CD4-positive, CD25-positive, alpha-beta regulatory T cell (primary cell): ENCODE measurements around the gene IGSF9. TPM values are rescaled to one million over a fixed set of nuclear protein-coding genes. Genes with fewer than 3 reads are reported as not detected.

Experiments
- ATAC-seq, 2 donors: fragments of 150-1000 bp; cut with Tn5 transposase; one replicate each; pipeline ENCODE4 v1.10.0; 2021; ENCODE audit warnings: low read depth in 2 of 2, moderate number of reproducible peaks in 2 of 2, moderate library complexity in 1 of 2
- DNase-seq, 3 donors: peaks; one replicate each; pipeline versions ENCODE4 v3.0.0 to v3.0.0-alpha.2; 2012 to 2022; ENCODE audit warnings: mixed read lengths in 1 of 3
- H3K27ac ChIP-seq: one replicate; pipeline ENCODE4 v1.7.0; 2013; ENCODE audit warnings: mild to moderate bottlenecking, low read length; ENCODE audit not compliant: insufficient read depth, poor library complexity, severe bottlenecking
- H3K27me3 ChIP-seq: one replicate; pipeline ENCODE4 v1.7.0; 2013; ENCODE audit warnings: low read length; ENCODE audit not compliant: control insufficient read depth, insufficient read depth
- H3K36me3 ChIP-seq: one replicate; pipeline ENCODE4 v1.7.0; 2013; ENCODE audit warnings: mild to moderate bottlenecking, low read length, moderate library complexity; ENCODE audit not compliant: control insufficient read depth, insufficient read depth
- H3K4me1 ChIP-seq: 2 replicates; pipeline ENCODE4 v1.7.0; 2013; ENCODE audit warnings: mild to moderate bottlenecking, low read length; ENCODE audit not compliant: insufficient read depth, control insufficient read depth, poor library complexity, severe bottlenecking
- H3K4me3 ChIP-seq: one replicate; pipeline ENCODE4 v1.7.0; 2013; ENCODE audit warnings: low read depth, mild to moderate bottlenecking, low read length, moderate library complexity
- H3K9me3 ChIP-seq, 2 experiments: 1 replicate in 1 of 2; 2 replicates in 1 of 2; pipeline ENCODE4 v1.7.0; 2013; ENCODE audit warnings: low read length in 2 of 2, mild to moderate bottlenecking in 1 of 2, moderate library complexity in 1 of 2; ENCODE audit not compliant: control insufficient read depth in 2 of 2
- H3K27ac Mint-ChIP-seq, 3 donors: one replicate each; pipeline ENCODE4 v1.8.0; 2020 to 2022; ENCODE audit warnings: mild to moderate bottlenecking in 3 of 3, mixed read lengths in 3 of 3, moderate library complexity in 2 of 3
- H3K27me3 Mint-ChIP-seq: one replicate; pipeline ENCODE4 v1.8.0; 2022; ENCODE audit warnings: mild to moderate bottlenecking, mixed read lengths
- H3K36me3 Mint-ChIP-seq: one replicate; pipeline ENCODE4 v1.8.0; 2020; ENCODE audit warnings: mixed read lengths
- H3K4me1 Mint-ChIP-seq, 4 donors: one replicate each; pipeline ENCODE4 v1.8.0; 2020 to 2022; ENCODE audit warnings: mixed read lengths in 4 of 4, mild to moderate bottlenecking in 1 of 4
- H3K4me3 Mint-ChIP-seq, 4 donors: one replicate each; pipeline ENCODE4 v1.8.0; 2020 to 2022; ENCODE audit warnings: mild to moderate bottlenecking in 4 of 4, mixed read lengths in 4 of 4, moderate library complexity in 3 of 4
- H3K9me3 Mint-ChIP-seq, 7 donors: one replicate each; pipeline ENCODE4 v1.8.0; 2020 to 2022; ENCODE audit warnings: mixed read lengths in 7 of 7, mild to moderate bottlenecking in 3 of 7, moderate library complexity in 2 of 7
- polyA plus RNA-seq, 4 donors: library from polyadenylated mRNA; unstranded; fragments of 300-500 nt; fragmentation: Illumina TruSeq; gene quantifications; one replicate each; pipeline ENCODE4 v1.2.3, GENCODE V29; 2021
- total RNA-seq: library from RNA; stranded (reverse); gene quantifications from one replicate; pipeline ENCODE4 v1.2.3, GENCODE V29; 2022

IGSF9 gene
- total and polyA plus RNA-seq, 5 donors from 2014 or later = 0.23 TPM; not detected in 4

GRCh38 chr1:159970932-159971342 lies 25.5 kb upstream of the IGSF9 start:
- Histone ChIP-seq H3K4me1 (no peaks in the 10 kb centered on the region), H3K4me3 (no peak overlapping the region), H3K36me3 (no peaks in the 10 kb centered on the region), H3K9me3 (no peaks in the 10 kb centered on the region), H3K27me3 (peaks cover 22% of the 10 kb centered on the region), H3K27ac (no peak overlapping the region)
- peaks cover 21% of the 10 kb centered on the region for H3K27me3 Mint-ChIP-seq
- no peak overlapping the region for H3K27ac Mint-ChIP-seq
- no peaks in the 10 kb centered on the region for H3K4me1 Mint-ChIP-seq
- no peaks in the 10 kb centered on the region for H3K9me3 Mint-ChIP-seq
- DNase-seq = no peak
- H3K4me3 Mint-ChIP-seq = no peak overlapping the region
- no peaks in the 10 kb centered on the region for H3K36me3 Mint-ChIP-seq
- no peak for ATAC-seq

GRCh38 chr1:159968901-159969300 lies 23.5 kb upstream of the IGSF9 start:
- Histone ChIP-seq H3K9me3 (no peaks in the 10 kb centered on the region), H3K36me3 (no peaks in the 10 kb centered on the region), H3K4me3 (no peak overlapping the region), H3K27me3 (peaks cover 15% of the 10 kb centered on the region), H3K4me1 (no peaks in the 10 kb centered on the region), H3K27ac (no peak overlapping the region)
- peaks cover 31% of the 10 kb centered on the region for H3K27me3 Mint-ChIP-seq
- no peaks in the 10 kb centered on the region for H3K9me3 Mint-ChIP-seq
- DNase-seq = no peak
- H3K4me3 Mint-ChIP-seq = no peak overlapping the region
- no peak for ATAC-seq
- H3K36me3 Mint-ChIP-seq = no peaks in the 10 kb centered on the region
- H3K4me1 Mint-ChIP-seq = no peaks in the 10 kb centered on the region
- H3K27ac Mint-ChIP-seq = no peak overlapping the region

GRCh38 chr1:159965263-159965662 lies 19.9 kb upstream of the IGSF9 start:
- Mint-ChIP-seq H3K4me1 (no peaks in the 10 kb centered on the region), H3K36me3 (no peaks in the 10 kb centered on the region), H3K9me3 (peaks cover 0 to 2% (median 0%) of the 10 kb centered on the region in 7 donors), H3K4me3 (no peak overlapping the region), H3K27ac (no peak overlapping the region), H3K27me3 (peaks cover 36% of the 10 kb centered on the region)
- H3K4me3 ChIP-seq = no peak overlapping the region
- H3K27me3 ChIP-seq = peaks cover 12% of the 10 kb centered on the region
- DNase-seq (no peak), ATAC-seq (no peak)
- no peak overlapping the region for H3K27ac ChIP-seq
- H3K36me3 ChIP-seq = no peaks in the 10 kb centered on the region
- H3K9me3 ChIP-seq = no peaks in the 10 kb centered on the region
- H3K4me1 ChIP-seq = no peaks in the 10 kb centered on the region

GRCh38 chr1:159964144-159964543 lies 18.7 kb upstream of the IGSF9 start:
- no peak overlapping the region for H3K27ac ChIP-seq
- H3K36me3 ChIP-seq = no peaks in the 10 kb centered on the region
- H3K9me3 Mint-ChIP-seq = peaks cover 0 to 2% (median 0%) of the 10 kb centered on the region in 7 donors
- peaks cover 36% of the 10 kb centered on the region for H3K27me3 Mint-ChIP-seq
- no peaks in the 10 kb centered on the region for H3K4me1 ChIP-seq
- no peaks in the 10 kb centered on the region for H3K9me3 ChIP-seq
- ATAC-seq (no peak), DNase-seq (no peak)
- no peak overlapping the region for H3K27ac Mint-ChIP-seq
- H3K4me1 Mint-ChIP-seq = no peaks in the 10 kb centered on the region
- H3K4me3 ChIP-seq = no peak overlapping the region
- peaks cover 9% of the 10 kb centered on the region for H3K27me3 ChIP-seq
- H3K4me3 Mint-ChIP-seq = no peak overlapping the region
- no peaks in the 10 kb centered on the region for H3K36me3 Mint-ChIP-seq

GRCh38 chr1:159962176-159962575 lies 16.8 kb upstream of the IGSF9 start:
- no peak overlapping the region for H3K27ac Mint-ChIP-seq
- no peak overlapping the region for H3K4me3 Mint-ChIP-seq
- Histone ChIP-seq H3K9me3 (no peaks in the 10 kb centered on the region), H3K4me1 (no peaks in the 10 kb centered on the region), H3K36me3 (no peaks in the 10 kb centered on the region), H3K4me3 (no peak overlapping the region), H3K27ac (no peak overlapping the region), H3K27me3 (peaks cover 2% of the 10 kb centered on the region)
- DNase-seq (no peak), ATAC-seq (no peak)
- no peaks in the 10 kb centered on the region for H3K36me3 Mint-ChIP-seq
- H3K9me3 Mint-ChIP-seq = peaks cover 0 to 2% (median 0%) of the 10 kb centered on the region in 7 donors
- no peaks in the 10 kb centered on the region for H3K4me1 Mint-ChIP-seq
- H3K27me3 Mint-ChIP-seq = peaks cover 35% of the 10 kb centered on the region

GRCh38 chr1:159961636-159962035 lies 16.2 kb upstream of the IGSF9 start:
- peaks cover 2% of the 10 kb centered on the region for H3K27me3 ChIP-seq
- H3K4me3 ChIP-seq = no peak overlapping the region
- Mint-ChIP-seq H3K9me3 (peaks cover 0 to 2% (median 0%) of the 10 kb centered on the region in 7 donors), H3K27me3 (peaks cover 35% of the 10 kb centered on the region), H3K36me3 (no peaks in the 10 kb centered on the region), H3K27ac (no peak overlapping the region), H3K4me3 (no peak overlapping the region), H3K4me1 (no peaks in the 10 kb centered on the region)
- no peak overlapping the region for H3K27ac ChIP-seq
- H3K4me1 ChIP-seq = no peaks in the 10 kb centered on the region
- no peak for DNase-seq
- H3K36me3 ChIP-seq = no peaks in the 10 kb centered on the region
- ATAC-seq = no peak
- no peaks in the 10 kb centered on the region for H3K9me3 ChIP-seq

- Histone ChIP-seq H3K27ac (no peak overlapping the region), H3K27me3 (no peaks in the 10 kb centered on the region), H3K4me1 (no peaks in the 10 kb centered on the region), H3K4me3 (no peak overlapping the region), H3K9me3 (no peaks in the 10 kb centered on the region), H3K36me3 (no peaks in the 10 kb centered on the region)
- DNase-seq (no peak), ATAC-seq (no peak)
- H3K9me3 Mint-ChIP-seq = peaks cover 0 to 2% (median 0%) of the 10 kb centered on the region in 7 donors
- no peak overlapping the region for H3K4me3 Mint-ChIP-seq
- no peaks in the 10 kb centered on the region for H3K4me1 Mint-ChIP-seq
- H3K36me3 Mint-ChIP-seq = no peaks in the 10 kb centered on the region
- no peak overlapping the region for H3K27ac Mint-ChIP-seq
- peaks cover 33% of the 10 kb centered on the region for H3K27me3 Mint-ChIP-seq
Measured at GRCh38 chr1:159960721-159961381, 15.4 kb upstream of the IGSF9 start.

GRCh38 chr1:159959451-159959850 lies 14.0 kb upstream of the IGSF9 start:
- Histone ChIP-seq H3K4me3 (no peak overlapping the region), H3K9me3 (no peaks in the 10 kb centered on the region), H3K4me1 (no peaks in the 10 kb centered on the region), H3K27ac (no peak overlapping the region), H3K36me3 (no peaks in the 10 kb centered on the region), H3K27me3 (no peaks in the 10 kb centered on the region)
- H3K9me3 Mint-ChIP-seq = peaks cover 0 to 2% (median 0%) of the 10 kb centered on the region in 7 donors
- no peak overlapping the region for H3K4me3 Mint-ChIP-seq
- peaks cover 35% of the 10 kb centered on the region for H3K27me3 Mint-ChIP-seq
- H3K4me1 Mint-ChIP-seq = no peaks in the 10 kb centered on the region
- H3K27ac Mint-ChIP-seq = no peak overlapping the region
- DNase-seq (no peak), ATAC-seq (no peak)
- peaks cover 3% of the 10 kb centered on the region for H3K36me3 Mint-ChIP-seq
